A549 (cell line): Measurements from ENCODE around the gene PACSIN1.

Experiments used
- BCL3 ChIP-seq: fragments of >200 bp; sonication (Bioruptor Twin); formaldehyde crosslinking; IDR thresholded peaks from 3 replicates; pipeline ENCODE4 v1.6.1; 2016
- CBX2 ChIP-seq: fragments of 200-600 bp; sonication (generic); IDR thresholded peaks from 2 replicates; pipeline ENCODE4 v1.6.1; 2016; ENCODE audit warnings: low read depth, mild to moderate bottlenecking, borderline replicate concordance
- CEBPB ChIP-seq, 2 experiments: fragments of >200 bp in 1 of 2; sonication (Bioruptor Twin) in 1 of 2; formaldehyde crosslinking in 1 of 2; IDR thresholded peaks; 2 replicates each; pipeline ENCODE4 v1.6.1; 2012 to 2016
- ELK1 ChIP-seq: fragments of 150-350 bp; IDR thresholded peaks from 2 replicates; pipeline ENCODE4 v1.6.1; 2014; ENCODE audit warnings: low read depth, mild to moderate bottlenecking, low read length
- EP300 ChIP-seq, 2 experiments: fragments of >200 bp; sonication (Bioruptor Twin); formaldehyde crosslinking; IDR thresholded peaks; 2 replicates in 1 of 2; 3 replicates in 1 of 2; pipeline ENCODE4 v1.6.1; 2016 to 2017
- ESRRA ChIP-seq: fragments of 150-350 bp; IDR thresholded peaks from 2 replicates; pipeline ENCODE4 v1.6.1; 2014; ENCODE audit warnings: mild to moderate bottlenecking, low read length, borderline replicate concordance
- MAFK ChIP-seq: fragments of 450-650 bp; IDR thresholded peaks from 2 replicates; pipeline ENCODE4 v1.6.1; 2014; ENCODE audit not compliant: partially characterized antibody
- NR3C1 ChIP-seq: fragments of >200 bp; sonication (Bioruptor Twin); formaldehyde crosslinking; IDR thresholded peaks from 3 replicates; pipeline ENCODE4 v1.6.1; 2017
- POLR2A ChIP-seq: IDR thresholded peaks from 2 replicates; pipeline ENCODE4 v1.6.1; 2012; ENCODE audit warnings: mild to moderate bottlenecking, low read length
- RAD21 ChIP-seq, 2 experiments: fragments of >200 bp in 1 of 2; sonication (Bioruptor Twin) in 1 of 2; formaldehyde crosslinking in 1 of 2; IDR thresholded peaks in 1 of 2; conservative IDR thresholded peaks in 1 of 2; 2 replicates in 1 of 2; 3 replicates in 1 of 2; pipeline ENCODE4 v1.6.1; 2012 to 2018; ENCODE audit warnings: inconsistent platforms in 1 of 2
- SMC3 ChIP-seq: fragments of >200 bp; sonication (Bioruptor Twin); formaldehyde crosslinking; IDR thresholded peaks from 3 replicates; pipeline ENCODE4 v1.6.1; 2018; ENCODE audit warnings: inconsistent platforms
- TF ChIP-seq, protein P1 (sequence below): IDR thresholded peaks from 2 replicates; pipeline ENCODE4 v1.6.1; 2012
- TF ChIP-seq, protein P2 (sequence below): fragments of >200 bp; sonication (Bioruptor Twin); formaldehyde crosslinking; IDR thresholded peaks from 3 replicates; pipeline ENCODE4 v1.5.1; 2016
- TF ChIP-seq, protein P3 (sequence below): fragments of 250-450 bp; sonication (Bioruptor Pico); IDR thresholded peaks from 2 replicates; pipeline ENCODE4 v1.5.0; 2021; ENCODE audit warnings: mild to moderate bottlenecking, moderate library complexity, borderline replicate concordance

GRCh38 chr6:34580707-34581560 lies 115.1 kb downstream of the PACSIN1 start:
- TF ChIP-seq, protein P1, sequence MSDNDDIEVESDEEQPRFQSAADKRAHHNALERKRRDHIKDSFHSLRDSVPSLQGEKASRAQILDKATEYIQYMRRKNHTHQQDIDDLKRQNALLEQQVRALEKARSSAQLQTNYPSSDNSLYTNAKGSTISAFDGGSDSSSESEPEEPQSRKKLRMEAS, result no peak
- TF ChIP-seq SMC3 (no peak), EP300 (IDR thresholded peaks at IDR 0.05) (no peak), POLR2A (no peak), BCL3 (no peak), CBX2 (no peak), MAFK (no peak), ESRRA (no peak), RAD21 (conservative IDR thresholded peaks at IDR 0.05 in 1 of 2, IDR thresholded peaks at IDR 0.05 in 1 of 2) (no peak), ELK1 (no peak), NR3C1 (no peak), CEBPB (IDR thresholded peaks at IDR 0.05) (no peak)
- TF ChIP-seq, protein P2, sequence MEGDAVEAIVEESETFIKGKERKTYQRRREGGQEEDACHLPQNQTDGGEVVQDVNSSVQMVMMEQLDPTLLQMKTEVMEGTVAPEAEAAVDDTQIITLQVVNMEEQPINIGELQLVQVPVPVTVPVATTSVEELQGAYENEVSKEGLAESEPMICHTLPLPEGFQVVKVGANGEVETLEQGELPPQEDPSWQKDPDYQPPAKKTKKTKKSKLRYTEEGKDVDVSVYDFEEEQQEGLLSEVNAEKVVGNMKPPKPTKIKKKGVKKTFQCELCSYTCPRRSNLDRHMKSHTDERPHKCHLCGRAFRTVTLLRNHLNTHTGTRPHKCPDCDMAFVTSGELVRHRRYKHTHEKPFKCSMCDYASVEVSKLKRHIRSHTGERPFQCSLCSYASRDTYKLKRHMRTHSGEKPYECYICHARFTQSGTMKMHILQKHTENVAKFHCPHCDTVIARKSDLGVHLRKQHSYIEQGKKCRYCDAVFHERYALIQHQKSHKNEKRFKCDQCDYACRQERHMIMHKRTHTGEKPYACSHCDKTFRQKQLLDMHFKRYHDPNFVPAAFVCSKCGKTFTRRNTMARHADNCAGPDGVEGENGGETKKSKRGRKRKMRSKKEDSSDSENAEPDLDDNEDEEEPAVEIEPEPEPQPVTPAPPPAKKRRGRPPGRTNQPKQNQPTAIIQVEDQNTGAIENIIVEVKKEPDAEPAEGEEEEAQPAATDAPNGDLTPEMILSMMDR, result no peak
- TF ChIP-seq, protein P3, sequence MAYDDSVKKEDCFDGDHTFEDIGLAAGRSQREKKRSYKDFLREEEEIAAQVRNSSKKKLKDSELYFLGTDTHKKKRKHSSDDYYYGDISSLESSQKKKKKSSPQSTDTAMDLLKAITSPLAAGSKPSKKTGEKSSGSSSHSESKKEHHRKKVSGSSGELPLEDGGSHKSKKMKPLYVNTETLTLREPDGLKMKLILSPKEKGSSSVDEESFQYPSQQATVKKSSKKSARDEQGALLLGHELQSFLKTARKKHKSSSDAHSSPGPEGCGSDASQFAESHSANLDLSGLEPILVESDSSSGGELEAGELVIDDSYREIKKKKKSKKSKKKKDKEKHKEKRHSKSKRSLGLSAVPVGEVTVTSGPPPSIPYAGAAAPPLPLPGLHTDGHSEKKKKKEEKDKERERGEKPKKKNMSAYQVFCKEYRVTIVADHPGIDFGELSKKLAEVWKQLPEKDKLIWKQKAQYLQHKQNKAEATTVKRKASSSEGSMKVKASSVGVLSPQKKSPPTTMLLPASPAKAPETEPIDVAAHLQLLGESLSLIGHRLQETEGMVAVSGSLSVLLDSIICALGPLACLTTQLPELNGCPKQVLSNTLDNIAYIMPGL, result no peak
